PC-3 (cell line): ENCODE data around the gene PAQR4. TPM values are rescaled to one million over a fixed set of nuclear protein-coding genes. Genes with fewer than 3 reads are reported as not detected.

ENCODE experiments used
- ATAC-seq: fragments of 200-7000 bp; cut with Tn5 transposase; 2 replicates; pipeline ENCODE4 v1.9.1; 2020; ENCODE audit warnings: mild to moderate bottlenecking, moderate library complexity
- BruUV-seq: library from RNA; stranded (reverse); fragments of 400-500 nt; replicated peaks from 2 replicates; lab custom pipeline; 2021; lab: Mats Ljungman, UMichigan
- CTCF ChIA-PET: fragments of 300-600 bp; sonication (Branson Sonifier 250); formaldehyde crosslinking; loops from one replicate; lab custom pipeline; 2022; ENCODE audit warnings: antibody characterized with exemption; lab: Charles Lee
- POLR2A ChIA-PET: fragments of 300-600 bp; sonication (Branson Sonifier 250); formaldehyde crosslinking; loops from one replicate; lab custom pipeline; 2022; ENCODE audit warnings: antibody characterized with exemption; ENCODE audit not compliant: unreplicated experiment; lab: Charles Lee
- DNase-seq: peaks from one replicate; pipeline ENCODE4 v3.0.0-alpha.2; 2015
- H2AFZ ChIP-seq: fragments of 300-600 bp; sonication (generic); 2 replicates; pipeline ENCODE4 v1.6.0; 2016; ENCODE audit warnings: antibody characterized with exemption, low read length
- H3F3A ChIP-seq: fragments of 300-600 bp; sonication (generic); one replicate; pipeline ENCODE4 v1.6.0; 2017; ENCODE audit warnings: antibody characterized with exemption, low read length, control low read depth, mild to moderate bottlenecking; ENCODE audit not compliant: unreplicated experiment
- H3K27ac ChIP-seq: fragments of 300-600 bp; sonication (generic); 2 replicates; pipeline ENCODE4 v1.5.1; 2016; ENCODE audit warnings: mild to moderate bottlenecking, low read length
- H3K27me3 ChIP-seq: fragments of 300-600 bp; sonication (generic); 2 replicates; pipeline ENCODE4 v1.6.1; 2016; ENCODE audit warnings: low read length, mixed read lengths
- H3K36me3 ChIP-seq: fragments of 300-600 bp; sonication (generic); 2 replicates; pipeline ENCODE4 v1.6.1; 2016; ENCODE audit warnings: low read depth, mixed run types, low read length, mixed read lengths
- H3K4me1 ChIP-seq: fragments of 300-600 bp; sonication (generic); 2 replicates; pipeline ENCODE4 v1.5.1; 2016; ENCODE audit warnings: low read length; ENCODE audit not compliant: insufficient read depth
- H3K4me2 ChIP-seq: fragments of 300-600 bp; sonication (generic); 2 replicates; pipeline ENCODE4 v1.6.0; 2016; ENCODE audit warnings: low read length
- H3K4me3 ChIP-seq: fragments of 300-600 bp; sonication (generic); 2 replicates; pipeline ENCODE4 v1.5.1; 2016; ENCODE audit warnings: mild to moderate bottlenecking, low read length, mixed read lengths
- H3K79me2 ChIP-seq: fragments of 300-600 bp; sonication (generic); 2 replicates; pipeline ENCODE4 v1.6.1; 2017; ENCODE audit warnings: low read length, mixed read lengths
- H3K9ac ChIP-seq: fragments of 300-600 bp; sonication (generic); 2 replicates; pipeline ENCODE4 v1.6.0; 2016; ENCODE audit warnings: mild to moderate bottlenecking, low read length
- H3K9me2 ChIP-seq: fragments of 300-600 bp; sonication (generic); replicated peaks from 2 replicates; pipeline ENCODE4 v1.6.1; 2016; ENCODE audit warnings: mixed run types, low read length, mixed read lengths
- H3K9me3 ChIP-seq: fragments of 300-600 bp; sonication (generic); 2 replicates; pipeline ENCODE4 v1.6.1; 2016; ENCODE audit warnings: low read length, mixed read lengths
- H4K20me1 ChIP-seq: fragments of 300-600 bp; sonication (generic); 2 replicates; pipeline ENCODE4 v1.6.1; 2016; ENCODE audit warnings: low read length, mixed read lengths
- CTCF ChIP-seq: fragments of 300-600 bp; sonication (generic); conservative IDR thresholded peaks from 2 replicates; pipeline ENCODE4 v1.5.1; 2017; ENCODE audit warnings: antibody characterized with exemption, low read depth, mild to moderate bottlenecking, low read length
- EZH2 ChIP-seq: fragments of 300-600 bp; sonication (generic); IDR thresholded peaks from one replicate; pipeline ENCODE4 v1.6.1; 2017; ENCODE audit warnings: antibody characterized with exemption, mild to moderate bottlenecking, low read length; ENCODE audit not compliant: unreplicated experiment
- EZH2phosphoT487 ChIP-seq: fragments of 300-600 bp; sonication (generic); IDR thresholded peaks from 2 replicates; pipeline ENCODE4 v1.6.1; 2018; ENCODE audit warnings: mild to moderate bottlenecking, antibody characterized with exemption, low read length, borderline replicate concordance
- intact Hi-C: fragments of 100-400 bp; cut with micrococcal nuclease; formaldehyde crosslinking; loops from 2 replicates; pipeline ENCODE4 v1.9.0; 2023
- total RNA-seq: library from RNA; depleted of rRNA; stranded (reverse); fragments of >200 nt; gene quantifications from 2 replicates; pipeline ENCODE4 v1.2.3, GENCODE V29; 2014

The PAQR4 gene
- total RNA-seq, 1 experiment from 2014 or later, result 37.9 TPM

DNA sequence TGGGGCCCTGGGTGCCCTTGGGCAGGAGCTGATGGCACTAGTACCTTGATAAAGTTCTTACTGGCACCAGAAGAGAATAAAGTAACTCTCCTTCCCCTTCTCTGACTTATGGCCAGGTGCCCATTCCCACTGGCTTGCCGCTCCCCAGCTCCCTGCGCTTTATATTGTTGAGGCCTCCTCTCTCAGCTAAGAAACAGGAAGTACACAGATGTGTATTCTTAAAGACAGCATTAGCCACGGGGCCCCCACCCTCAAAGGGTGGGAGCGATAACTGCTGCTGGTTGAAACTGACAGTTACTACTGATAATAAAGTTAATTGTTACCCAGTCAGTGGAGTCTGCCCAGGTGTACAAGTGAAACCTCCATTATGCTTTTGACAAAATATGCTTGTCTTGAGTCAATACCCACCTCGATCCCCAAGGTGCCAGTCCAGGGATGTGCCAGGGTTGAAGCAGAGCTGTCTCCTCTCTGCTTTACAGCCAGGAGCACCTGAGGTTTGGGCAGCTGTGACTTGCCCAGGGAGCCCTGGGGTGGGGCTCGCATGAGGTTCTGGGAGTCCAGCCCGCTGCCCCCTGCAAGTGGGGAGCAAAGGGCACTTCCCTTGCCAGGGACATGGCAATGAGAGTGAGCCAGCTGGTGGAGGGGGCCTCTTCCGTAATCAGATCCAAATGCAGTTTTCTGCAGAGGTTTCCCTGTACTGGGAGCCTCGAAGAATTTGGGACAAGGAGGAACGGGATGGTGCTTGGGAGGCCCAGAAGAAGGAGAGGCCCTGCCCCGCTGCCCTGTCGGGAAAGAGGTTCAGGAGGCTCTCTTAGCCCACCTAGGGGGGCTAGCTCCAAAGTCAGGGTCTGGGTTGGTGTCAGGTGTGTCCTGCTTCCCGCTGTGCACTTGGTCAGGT, 38.2 kb downstream of the PAQR4 start:
- TF ChIP-seq EZH2phosphoT487 (no peak), CTCF (no peak), EZH2 (no peak)
- Histone ChIP-seq H4K20me1 (no peaks in the 10 kb centered on the region), H3K9me3 (no peaks in the 10 kb centered on the region), H3K9me2 (no peaks in the 10 kb centered on the region), H3K27ac (no peak overlapping the region), H3K36me3 (no peaks in the 10 kb centered on the region), H3K4me3 (no peak overlapping the region), H3K4me2 (no peak overlapping the region), H3K4me1 (peaks cover 24% of the 10 kb centered on the region), H2AFZ (no peak overlapping the region), H3F3A (no peaks in the 10 kb centered on the region), H3K79me2 (0 out of 2 replicates have a peak, but pooled peaks cover 3% of the 10 kb centered on the region), H3K9ac (no peak overlapping the region), H3K27me3 (no peaks in the 10 kb centered on the region)
- CTCF ChIA-PET, result no interaction called here
- intact Hi-C loops, result no loop called here
- DNase-seq, result no peak
- POLR2A ChIA-PET, result no interaction called here
- ATAC-seq, result no peak
- BruUV-seq, result no TSS peak

DNA sequence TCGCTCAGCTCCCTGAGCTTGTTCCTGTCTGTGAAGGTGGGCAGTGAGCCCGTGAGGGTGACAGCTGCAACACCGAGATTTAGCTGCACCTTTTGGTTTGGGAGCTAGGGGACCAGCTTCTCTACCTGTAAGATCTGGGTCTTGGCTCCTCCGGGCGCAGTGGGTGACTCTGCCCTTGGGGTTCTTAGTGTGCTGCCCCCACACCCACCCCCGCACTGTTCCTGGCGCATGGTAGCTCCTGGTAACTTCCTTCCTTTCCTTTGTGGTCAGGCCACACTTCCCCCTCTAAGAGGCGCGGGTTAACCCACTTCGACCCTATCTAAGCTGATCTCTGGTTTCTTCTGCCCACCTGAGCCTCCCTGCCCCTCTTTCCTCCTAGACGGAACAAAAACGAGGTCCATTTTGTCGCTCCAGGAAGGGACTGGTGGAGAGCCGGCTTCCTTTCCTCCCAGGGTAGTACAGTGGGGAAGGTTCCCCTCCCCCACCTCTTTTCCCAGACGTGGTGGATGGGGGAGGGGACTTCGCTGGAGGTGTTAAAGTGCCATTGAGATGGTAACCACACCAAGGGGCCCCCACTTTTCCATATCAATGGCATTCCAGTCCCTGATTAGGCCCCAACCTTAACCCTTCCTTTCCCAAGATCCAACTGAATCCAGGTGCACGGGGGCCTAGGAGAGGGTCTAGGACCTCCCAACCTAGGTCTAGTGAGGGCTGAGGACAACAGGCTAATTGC, 39.0 kb downstream of the PAQR4 start:
- Histone ChIP-seq H3K27ac (no peak overlapping the region), H3K9me3 (no peaks in the 10 kb centered on the region), H2AFZ (no peak overlapping the region), H3K36me3 (no peaks in the 10 kb centered on the region), H3K9me2 (no peaks in the 10 kb centered on the region), H3K4me3 (no peak overlapping the region), H3K4me1 (peaks cover 30% of the 10 kb centered on the region), H3K79me2 (0 out of 2 replicates have a peak, but pooled peaks cover 3% of the 10 kb centered on the region), H3F3A (no peaks in the 10 kb centered on the region), H3K9ac (no peak overlapping the region), H3K27me3 (no peaks in the 10 kb centered on the region), H4K20me1 (no peaks in the 10 kb centered on the region), H3K4me2 (no peak overlapping the region)
- ATAC-seq (no peak), DNase-seq (no peak)
- BruUV-seq, result no TSS peak
- TF ChIP-seq EZH2 (no peak), EZH2phosphoT487 (no peak)
- POLR2A ChIA-PET, result no interaction called here
- CTCF ChIA-PET, result no interaction called here
- intact Hi-C loops, result no loop called here

GRCh38 chr16:3008690-3009037, 39.5 kb downstream of the PAQR4 start:
- no peak overlapping the region for H3K4me2 ChIP-seq
- ATAC-seq (no peak), DNase-seq (no peak)
- H4K20me1 ChIP-seq, result no peaks in the 10 kb centered on the region
- ChIA-PET CTCF (no interaction called here), POLR2A (interaction anchor here (2.4 kb wide), 1 partner anchor 12 kb away, joined by 18 read pairs; the partner anchor contains the start of gene TNFRSF12A)
- no peak overlapping the region for H3K4me3 ChIP-seq
- no peaks in the 10 kb centered on the region for H3K9me2 ChIP-seq
- peak overlapping the region; percentile 75 for H3K27ac ChIP-seq
- H3K27me3 ChIP-seq, result no peaks in the 10 kb centered on the region
- H3K79me2 ChIP-seq, result 0 out of 2 replicates have a peak, but pooled peaks cover 3% of the 10 kb centered on the region
- no peaks in the 10 kb centered on the region for H3F3A ChIP-seq
- no peak overlapping the region for H2AFZ ChIP-seq
- TF ChIP-seq CTCF (no peak), EZH2 (no peak), EZH2phosphoT487 (no peak)
- H3K9ac ChIP-seq, result no peak overlapping the region
- no TSS peak for BruUV-seq
- intact Hi-C loops, result no loop called here
- peaks cover 35% of the 10 kb centered on the region for H3K4me1 ChIP-seq
- no peaks in the 10 kb centered on the region for H3K9me3 ChIP-seq
- H3K36me3 ChIP-seq, result no peaks in the 10 kb centered on the region
